Osteocyte (in vitro differentiated cells): ENCODE results near the gene AIF1. TPM values are rescaled to one million over a fixed set of nuclear protein-coding genes. Genes with fewer than 3 reads are reported as not detected.
"Not testable (repeated sequence)": the region's sequence is repeated elsewhere in the genome, so short reads cannot be mapped to it uniquely, and the experiment has no call there.

Experiments
- DNase-seq: peaks from one replicate; pipeline ENCODE4 v3.0.0; 2021; ENCODE audit warnings: mixed read lengths; ENCODE audit not compliant: unreplicated experiment; ENCODE audit errors: extremely low spot score
- H3K27ac Mint-ChIP-seq: one replicate; pipeline ENCODE4 v1.8.0; 2021; ENCODE audit warnings: mild to moderate bottlenecking, mixed read lengths; ENCODE audit not compliant: unreplicated experiment
- H3K27me3 Mint-ChIP-seq: one replicate; pipeline ENCODE4 v1.8.0; 2021; ENCODE audit warnings: mixed read lengths; ENCODE audit not compliant: unreplicated experiment
- H3K36me3 Mint-ChIP-seq: one replicate; pipeline ENCODE4 v1.8.0; 2021; ENCODE audit warnings: mixed read lengths; ENCODE audit not compliant: unreplicated experiment
- H3K4me1 Mint-ChIP-seq: one replicate; pipeline ENCODE4 v1.8.0; 2021; ENCODE audit warnings: mixed read lengths; ENCODE audit not compliant: unreplicated experiment
- H3K4me3 Mint-ChIP-seq: one replicate; pipeline ENCODE4 v1.8.0; 2021; ENCODE audit warnings: mild to moderate bottlenecking, moderate library complexity, mixed read lengths; ENCODE audit not compliant: unreplicated experiment
- H3K9me3 Mint-ChIP-seq: one replicate; pipeline ENCODE4 v1.8.0; 2021; ENCODE audit warnings: mixed read lengths; ENCODE audit not compliant: unreplicated experiment
- CTCF ChIP-seq: fragments of 200-600 bp; sonication (generic); IDR thresholded peaks from 2 replicates; pipeline ENCODE4 v1.5.0; 2021; ENCODE audit warnings: antibody characterized with exemption, mild to moderate bottlenecking, moderate library complexity
- total RNA-seq: library from RNA; stranded (reverse); gene quantifications from 2 replicates; pipeline ENCODE4 v1.2.1, GENCODE V29; 2021

AIF1 gene
- total RNA-seq, 1 donor from 2014 or later: not detected

DNA sequence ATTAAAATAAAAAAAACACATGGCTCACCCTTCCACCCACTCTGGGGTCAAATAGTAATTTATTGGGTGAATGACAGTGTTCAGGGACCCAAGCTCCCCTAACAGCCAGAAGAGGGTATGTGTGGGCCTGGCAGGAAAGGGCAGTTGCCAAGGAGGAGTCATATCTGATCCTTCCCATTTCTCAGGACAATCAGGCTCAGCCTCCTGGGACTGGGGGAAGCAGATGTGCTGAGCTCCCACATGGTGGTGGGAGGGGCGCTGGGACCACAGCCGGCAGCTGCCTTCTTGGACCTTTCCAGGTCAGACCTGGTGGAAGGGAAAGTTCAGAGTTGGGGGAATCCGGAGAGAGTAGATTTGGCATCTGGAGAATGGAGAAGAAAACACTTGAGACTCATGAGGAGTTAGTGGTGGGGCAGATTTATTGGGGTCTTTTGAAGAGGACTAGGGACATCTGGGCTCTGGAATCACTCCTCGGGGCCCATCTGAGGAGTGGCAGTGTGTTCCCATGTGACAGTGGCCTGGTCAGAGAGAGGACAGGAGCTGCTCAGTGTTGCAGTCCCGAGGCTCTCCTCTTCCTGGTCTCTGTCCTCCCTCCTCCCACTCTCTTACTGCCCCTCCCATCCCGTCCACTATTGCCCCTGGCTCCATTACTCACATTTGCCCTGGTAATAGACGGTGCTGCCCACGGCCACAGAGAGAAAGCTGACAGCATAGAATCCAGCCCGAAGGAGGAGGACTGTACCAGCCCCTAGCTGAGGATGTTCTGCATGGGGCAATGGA is 26.0 kb upstream of the AIF1 start:
- H3K9me3 Mint-ChIP-seq: no peaks in the 10 kb centered on the region
- H3K27me3 Mint-ChIP-seq: no peaks in the 10 kb centered on the region
- H3K4me3 Mint-ChIP-seq: no peak overlapping the region
- no peak for TF ChIP-seq CTCF
- no peak overlapping the region for H3K27ac Mint-ChIP-seq
- H3K4me1 Mint-ChIP-seq: no peaks in the 10 kb centered on the region
- no peaks in the 10 kb centered on the region for H3K36me3 Mint-ChIP-seq
- no peak for DNase-seq

GRCh38 chr6:31590691-31591090 is 24.3 kb upstream of the AIF1 start:
- H3K4me1 Mint-ChIP-seq: not testable (repeated sequence)

DNA sequence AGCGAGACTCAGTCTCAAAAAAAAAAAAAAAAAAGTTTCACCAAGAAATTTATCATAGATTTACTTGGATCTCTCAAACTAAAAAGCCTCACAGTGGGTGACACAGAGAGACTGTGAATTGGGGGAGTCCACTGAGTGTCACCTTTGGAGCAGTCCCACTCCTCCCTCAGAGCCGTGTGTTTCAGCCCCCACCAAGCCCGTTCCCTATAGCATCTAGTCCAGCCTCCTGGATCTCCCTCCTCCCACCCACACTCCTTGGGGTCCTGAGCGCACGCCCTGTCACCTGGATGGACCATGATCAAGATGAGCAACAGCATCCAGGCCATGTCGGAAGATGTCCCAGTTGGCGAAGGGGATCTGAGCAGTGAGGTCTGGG is 22.6 kb upstream of the AIF1 start:
- Mint-ChIP-seq H3K4me1 (no peaks in the 10 kb centered on the region), H3K9me3 (no peaks in the 10 kb centered on the region), H3K36me3 (no peaks in the 10 kb centered on the region), H3K4me3 (no peak overlapping the region), H3K27ac (no peak overlapping the region), H3K27me3 (no peaks in the 10 kb centered on the region)
- TF ChIP-seq CTCF: no peak
- DNase-seq: no peak

More at GRCh38 chr6:31590691-31591090, 24.3 kb upstream of the AIF1 start:
- H3K36me3 Mint-ChIP-seq, H3K27ac Mint-ChIP-seq, H3K27me3 Mint-ChIP-seq, H3K9me3 Mint-ChIP-seq, DNase-seq, H3K4me3 Mint-ChIP-seq: not testable (repeated sequence)

- DNase-seq: no peak
- Mint-ChIP-seq H3K4me3 (no peak overlapping the region), H3K36me3 (no peaks in the 10 kb centered on the region), H3K27ac (no peak overlapping the region), H3K4me1 (no peaks in the 10 kb centered on the region), H3K27me3 (no peaks in the 10 kb centered on the region), H3K9me3 (no peaks in the 10 kb centered on the region)
- peak; percentile 54 for TF ChIP-seq CTCF
Measured at GRCh38 chr6:31597006-31597405, 18.0 kb upstream of the AIF1 start.

GRCh38 chr6:31607317-31607716 is 7.7 kb upstream of the AIF1 start:
- DNase-seq: no peak
- TF ChIP-seq CTCF: no peak
- Mint-ChIP-seq H3K27me3 (no peaks in the 10 kb centered on the region), H3K4me3 (no peak overlapping the region), H3K36me3 (no peaks in the 10 kb centered on the region), H3K4me1 (no peaks in the 10 kb centered on the region), H3K27ac (no peak overlapping the region), H3K9me3 (no peaks in the 10 kb centered on the region)
